GM21390 (cell line): ENCODE measurements around the gene HOXC9.

ENCODE experiments used
- ATAC-seq: cut with Tn5 transposase; IDR thresholded peaks from one replicate; pipeline ENCODE4 v1.9.1; 2021; ENCODE audit not compliant: unreplicated experiment

The HOXC9 gene

GRCh38 chr12:54051026-54051842, 51.3 kb downstream of the HOXC9 start:
- no peak for ATAC-seq

GRCh38 chr12:54051874-54052437, 52.0 kb downstream of the HOXC9 start:
- ATAC-seq = no peak

DNA sequence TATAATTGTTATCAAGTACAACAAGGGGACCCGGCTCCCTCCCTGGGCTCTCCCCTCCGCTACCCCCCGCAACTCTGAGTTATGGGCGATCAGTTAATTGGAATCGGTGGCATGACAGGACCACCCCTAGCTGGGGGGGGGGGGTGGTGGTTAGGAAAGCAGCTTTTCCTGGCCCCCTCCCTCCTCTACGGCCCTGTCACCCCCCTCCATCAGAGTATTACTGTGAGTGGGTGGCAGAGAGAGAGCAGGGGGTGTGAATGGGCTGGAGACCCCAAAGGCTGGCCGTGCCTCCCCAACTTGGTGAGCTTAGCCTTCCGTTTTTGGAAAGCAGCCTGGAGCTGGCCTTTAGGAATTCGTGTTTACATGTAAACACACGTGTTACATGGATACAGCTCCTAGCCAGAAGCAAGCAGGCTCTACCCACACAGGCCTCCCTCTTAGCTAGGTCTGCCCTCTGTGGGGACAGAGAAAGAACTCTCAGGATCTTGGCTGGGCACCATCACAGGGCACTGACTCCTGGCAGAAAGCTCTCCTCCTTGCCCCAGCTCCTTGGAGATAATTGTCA, 52.6 kb downstream of the HOXC9 start:
- ATAC-seq = no peak
